AG10803 (cell line): ENCODE measurements around the gene PTPN12.
"Not testable (repeated sequence)": the region's sequence is repeated elsewhere in the genome, so short reads cannot be mapped to it uniquely, and the experiment has no call there.

Experiments
- DNase-seq: peaks from one replicate; pipeline ENCODE4 v3.0.0; 2010; ENCODE audit warnings: low read depth
- H3K4me3 ChIP-seq: 2 replicates; pipeline ENCODE4 v1.5.1; 2011; ENCODE audit warnings: mild to moderate bottlenecking, low read length, control low read depth
- CTCF ChIP-seq: conservative IDR thresholded peaks from 2 replicates; pipeline ENCODE4 v1.5.1; 2011; ENCODE audit warnings: mild to moderate bottlenecking, low read length, control low read depth, inconsistent platforms

Gene PTPN12

GRCh38 chr7:77532247-77532646 is 4.8 kb upstream of the PTPN12 start:
- TF ChIP-seq CTCF: no peak
- no peak overlapping the region for H3K4me3 ChIP-seq
- no peak for DNase-seq

GRCh38 chr7:77532732-77533131 is 4.4 kb upstream of the PTPN12 start:
- DNase-seq, H3K4me3 ChIP-seq: not testable (repeated sequence)

GRCh38 chr7:77534046-77534445 is 3.0 kb upstream of the PTPN12 start:
- DNase-seq, H3K4me3 ChIP-seq: not testable (repeated sequence)

GRCh38 chr7:77536017-77536412 is 1.1 kb upstream of the PTPN12 start:
- peak overlapping the region; percentile 87 for H3K4me3 ChIP-seq
- TF ChIP-seq CTCF: no peak
- DNase-seq: no peak

- DNase-seq: peak; percentile 96
- H3K4me3 ChIP-seq: peak overlapping the region; percentile 87
- TF ChIP-seq CTCF: 0 out of 2 replicates have a peak, but pooled peaks have one; percentile 4
Measured at GRCh38 chr7:77536413-77537135, 521 bp upstream of the PTPN12 start.

- peak overlapping the region; percentile 100 for H3K4me3 ChIP-seq
- DNase-seq: peak; percentile 25
- TF ChIP-seq CTCF: no peak
Measured at GRCh38 chr7:77537778-77538280, 734 bp downstream of the PTPN12 start.

- H3K4me3 ChIP-seq: peak overlapping the region; percentile 100
- DNase-seq: peak; percentile 92
- no peak for TF ChIP-seq CTCF
Measured at GRCh38 chr7:77538281-77539212, 1.5 kb downstream of the PTPN12 start.

GRCh38 chr7:77540402-77540822 is 3.3 kb downstream of the PTPN12 start:
- DNase-seq: no peak
- H3K4me3 ChIP-seq: no peak overlapping the region
- no peak for TF ChIP-seq CTCF

- H3K4me3 ChIP-seq, DNase-seq: not testable (repeated sequence)
Measured at GRCh38 chr7:77540993-77541392, 3.9 kb downstream of the PTPN12 start.
